NCI-H2107 treated with DMSO at 0.1 percent for 48 hours (cell line): ENCODE data around the gene ZNF112.
A peak's percentile ranks its signal among the peaks of the same experiment; 100 is the strongest.
"Not testable (repeated sequence)": the region's sequence is repeated elsewhere in the genome, so short reads cannot be mapped to it uniquely, and the experiment has no call there.

ENCODE experiments used
- DNase-seq: peaks from one replicate; lab custom pipeline; 2025; ENCODE audit not compliant: unreplicated experiment; lab: John Stamatoyannopoulos, UW

Gene ZNF112

GRCh38 chr19:44356383-44357111, at the start of gene ZNF112:
ZNF112 (minus strand) TSS chr19:44356680; CDS start chr19:44340539, 16,141 bp downstream.
- peak; percentile 95 for DNase-seq

- no peak for DNase-seq
Observed at GRCh38 chr19:44401139-44402115, 44.9 kb upstream of the ZNF112 start, which contains the start of gene ZNF285. ZNF285 (minus strand) TSS chr19:44401608; CDS start chr19:44397213, 4,395 bp downstream.

- DNase-seq, result not testable (repeated sequence)
Observed at GRCh38 chr19:44389268-44389667, 32.8 kb upstream of the ZNF112 start.

GRCh38 chr19:44374789-44375188, 18.3 kb upstream of the ZNF112 start:
- no peak for DNase-seq

- DNase-seq, result no peak
Observed at GRCh38 chr19:44371815-44372480, 15.5 kb upstream of the ZNF112 start.

GRCh38 chr19:44367024-44367423, 10.5 kb upstream of the ZNF112 start:
- no peak for DNase-seq

- no peak for DNase-seq
Observed at GRCh38 chr19:44346556-44346955, 9.9 kb downstream of the ZNF112 start.

- DNase-seq, result no peak
Observed at GRCh38 chr19:44345959-44346358, 10.5 kb downstream of the ZNF112 start.

- DNase-seq, result no peak
Observed at GRCh38 chr19:44344255-44344654, 12.2 kb downstream of the ZNF112 start.

GRCh38 chr19:44341794-44342193, 14.7 kb downstream of the ZNF112 start:
- no peak for DNase-seq

- not testable (repeated sequence) for DNase-seq
Observed at GRCh38 chr19:44334639-44335038, 21.8 kb downstream of the ZNF112 start.

GRCh38 chr19:44332145-44332544, 24.3 kb downstream of the ZNF112 start:
- no peak for DNase-seq

GRCh38 chr19:44315883-44316282, 40.6 kb downstream of the ZNF112 start:
- no peak for DNase-seq

GRCh38 chr19:44313231-44313630, 43.2 kb downstream of the ZNF112 start:
- no peak for DNase-seq

- DNase-seq, result no peak
Observed at GRCh38 chr19:44308011-44308410, 48.5 kb downstream of the ZNF112 start.

- DNase-seq, result no peak
Observed at GRCh38 chr19:44306283-44306682, 50.2 kb downstream of the ZNF112 start.

GRCh38 chr19:44305457-44305856, 51.0 kb downstream of the ZNF112 start:
- no peak for DNase-seq

- DNase-seq, result peak; percentile 77
Observed at GRCh38 chr19:44304659-44305193, 51.8 kb downstream of the ZNF112 start, which contains the start of gene ZNF235. ZNF235 (minus strand) TSS chr19:44305025; CDS start chr19:44303404, 1,621 bp downstream.

GRCh38 chr19:44303976-44304568, 52.4 kb downstream of the ZNF112 start:
- DNase-seq, result no peak

GRCh38 chr19:44303320-44303719, 53.2 kb downstream of the ZNF112 start:
- no peak for DNase-seq
